GM18873 (cell line): Measurements from ENCODE around the gene ZFAND6.
"Not testable (repeated sequence)": the region's sequence is repeated elsewhere in the genome, so short reads cannot be mapped to it uniquely, and the experiment has no call there.

Experiments used
- ATAC-seq: cut with Tn5 transposase; IDR thresholded peaks from one replicate; pipeline ENCODE4 v1.9.1; 2021; ENCODE audit warnings: mild to moderate bottlenecking, moderate library complexity, moderate number of reproducible peaks; ENCODE audit not compliant: unreplicated experiment, low FRiP score

ZFAND6 gene

GRCh38 chr15:80093854-80094418 lies 34.5 kb downstream of the ZFAND6 start:
- ATAC-seq = no peak

DNA sequence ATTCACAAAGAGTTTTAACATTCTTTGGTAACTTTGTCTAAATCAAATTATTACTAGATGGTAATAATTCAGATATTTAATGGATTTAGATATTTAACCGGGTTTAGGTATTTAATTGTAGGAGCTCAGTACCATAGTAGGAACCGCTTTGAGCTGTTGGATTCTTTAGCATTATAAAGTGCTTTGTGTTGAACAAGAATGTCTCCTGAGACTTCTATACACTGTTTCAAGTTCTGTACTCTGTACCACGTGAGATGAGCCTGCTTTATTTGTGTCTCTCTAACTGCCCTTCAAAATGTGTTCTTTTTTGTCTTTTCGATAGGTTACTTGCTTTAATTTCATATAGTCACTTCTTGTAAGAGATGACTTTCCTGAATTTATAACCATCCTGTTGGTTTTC lies 36.0 kb downstream of the ZFAND6 start:
- ATAC-seq = no peak

DNA sequence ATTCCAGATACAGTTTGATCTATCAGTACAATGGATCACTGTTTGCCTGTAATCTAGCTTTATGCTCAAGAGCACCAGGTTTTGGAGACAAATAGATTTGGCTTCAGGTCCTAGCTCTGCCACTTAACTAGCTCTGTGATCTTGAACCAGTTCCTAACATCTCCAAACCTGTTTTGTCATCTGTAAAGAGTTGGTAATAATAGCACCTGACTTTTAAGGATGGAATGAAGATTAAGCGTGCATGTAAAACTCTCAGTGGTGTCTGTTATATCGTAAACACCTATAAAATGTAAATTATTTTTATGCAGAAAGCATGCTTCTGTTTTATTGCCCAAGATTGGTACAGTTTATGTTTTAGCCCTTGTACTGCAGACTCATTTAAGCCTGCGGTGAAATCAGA lies 36.5 kb downstream of the ZFAND6 start:
- ATAC-seq = no peak

DNA sequence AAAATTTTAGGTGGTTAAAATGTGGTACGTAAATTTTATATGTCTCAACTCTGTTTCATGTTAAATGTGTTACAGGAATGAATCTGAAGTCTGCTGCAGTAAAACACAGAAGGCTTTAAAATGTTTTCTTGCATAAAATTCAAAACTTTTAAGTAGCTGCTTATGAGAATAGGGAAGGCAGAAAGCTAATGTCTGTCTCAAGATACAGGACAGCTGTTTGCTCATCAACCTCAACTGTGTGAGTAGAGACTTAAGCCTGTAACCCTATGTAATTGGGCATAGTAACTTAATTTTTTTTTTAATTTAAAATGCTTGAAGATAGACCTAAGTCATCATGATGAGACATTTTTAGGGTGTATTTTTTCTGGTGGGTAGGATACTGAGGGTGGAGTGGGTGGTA lies 38.9 kb downstream of the ZFAND6 start:
- ATAC-seq = no peak

DNA sequence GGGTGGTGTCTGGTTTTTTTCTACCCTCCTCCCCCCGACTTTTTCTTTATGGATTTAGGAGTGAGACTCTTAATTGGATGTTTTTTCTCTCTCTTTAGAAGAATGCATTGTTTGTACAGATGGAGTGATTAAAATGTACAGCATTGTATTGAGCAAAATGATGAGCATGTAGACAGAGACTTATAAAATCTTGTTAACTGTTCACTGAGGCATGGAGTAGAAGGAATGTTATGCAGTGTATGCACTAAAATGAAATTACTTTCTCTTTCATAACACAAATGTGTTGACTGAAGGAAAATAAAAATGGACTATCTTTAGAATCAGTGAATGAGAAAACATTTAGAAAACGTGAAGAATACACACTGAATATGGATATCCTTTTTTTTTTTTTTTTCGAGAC lies 39.8 kb downstream of the ZFAND6 start:
- ATAC-seq = no peak

GRCh38 chr15:80099662-80100061 lies 40.2 kb downstream of the ZFAND6 start:
- not testable (repeated sequence) for ATAC-seq

GRCh38 chr15:80100247-80100646 lies 40.8 kb downstream of the ZFAND6 start:
- ATAC-seq = no peak

- ATAC-seq = no peak
Measured at GRCh38 chr15:80105193-80105592, 45.7 kb downstream of the ZFAND6 start.

GRCh38 chr15:80105595-80105994 lies 46.1 kb downstream of the ZFAND6 start:
- ATAC-seq = no peak

DNA sequence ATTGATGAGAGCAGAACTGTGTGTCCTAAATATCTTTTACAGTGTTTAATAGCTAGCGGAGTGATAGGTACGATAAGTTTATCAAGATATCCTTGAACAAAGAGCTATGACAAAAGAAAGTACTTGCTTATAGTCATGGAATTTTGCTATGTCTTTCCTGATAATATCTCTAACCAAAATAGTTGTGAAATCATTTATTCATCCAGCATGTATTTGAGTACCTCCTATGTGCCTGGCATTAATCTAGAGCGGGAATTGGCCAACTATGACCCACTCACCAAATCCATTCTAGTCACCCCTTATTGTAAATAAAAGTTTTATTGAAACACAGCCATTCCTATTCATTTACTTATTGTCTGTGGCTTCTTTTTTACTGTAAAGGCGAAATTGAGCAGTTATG lies 46.6 kb downstream of the ZFAND6 start:
- no peak for ATAC-seq

GRCh38 chr15:80107204-80107603 lies 47.7 kb downstream of the ZFAND6 start:
- no peak for ATAC-seq

- ATAC-seq = no peak
Measured at GRCh38 chr15:80107774-80108173, 48.3 kb downstream of the ZFAND6 start.

DNA sequence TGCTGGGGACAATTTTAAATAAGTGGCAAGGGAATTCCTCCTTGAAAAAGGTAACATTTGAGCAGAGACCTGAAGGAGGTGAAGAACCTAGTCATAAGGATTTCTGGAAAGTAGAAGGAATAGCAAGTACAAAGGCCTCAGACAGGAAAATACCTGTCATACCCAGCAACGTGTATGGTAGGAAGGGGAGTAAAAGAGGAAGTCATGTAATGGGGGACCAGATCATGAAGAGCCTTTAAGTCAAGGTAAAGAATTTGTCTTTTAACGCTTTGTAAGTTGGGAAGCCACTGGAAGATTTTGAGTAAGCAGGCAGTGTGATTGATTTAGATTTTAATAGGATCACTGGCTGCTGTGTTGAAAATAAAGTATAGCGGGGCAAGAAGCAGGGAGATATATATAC lies 49.9 kb downstream of the ZFAND6 start:
- ATAC-seq = no peak

DNA sequence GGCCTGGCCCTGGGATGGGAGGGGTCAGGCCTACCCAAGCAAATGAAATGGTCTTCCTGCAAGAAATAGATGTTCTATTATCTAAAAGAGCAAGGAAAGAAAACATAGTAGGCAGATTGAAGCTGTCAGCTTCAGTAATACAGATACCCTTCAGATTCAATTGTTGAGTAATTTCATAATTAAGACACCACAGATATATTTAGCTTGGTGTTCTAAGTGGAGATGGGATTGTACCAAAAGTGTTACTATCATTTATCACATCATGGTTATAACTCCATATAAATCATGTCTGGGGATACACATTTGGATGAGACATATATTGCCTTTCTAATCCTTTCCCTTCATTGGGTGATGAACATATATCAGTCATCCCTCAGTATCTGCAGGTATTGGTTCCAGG lies 51.4 kb downstream of the ZFAND6 start:
- ATAC-seq = no peak

DNA sequence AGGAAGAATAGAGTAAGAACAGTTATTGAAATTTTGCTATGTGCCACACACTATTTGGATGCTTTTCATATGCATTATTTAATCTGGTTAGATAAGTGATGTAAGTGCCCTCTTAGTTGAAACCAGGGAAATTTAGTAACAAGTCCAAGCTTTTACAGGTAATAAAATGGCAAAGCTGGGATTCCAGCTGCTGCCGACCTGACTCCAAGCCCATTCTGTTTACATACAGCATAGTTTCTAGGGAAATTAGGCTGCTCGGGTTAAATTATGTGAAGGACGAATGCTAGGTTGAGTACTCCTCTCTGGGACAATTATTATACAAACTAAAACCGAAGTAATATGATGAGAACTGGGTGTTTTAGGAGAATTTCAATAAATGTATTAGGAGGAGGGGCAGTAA lies 54.6 kb downstream of the ZFAND6 start:
- ATAC-seq = no peak

DNA sequence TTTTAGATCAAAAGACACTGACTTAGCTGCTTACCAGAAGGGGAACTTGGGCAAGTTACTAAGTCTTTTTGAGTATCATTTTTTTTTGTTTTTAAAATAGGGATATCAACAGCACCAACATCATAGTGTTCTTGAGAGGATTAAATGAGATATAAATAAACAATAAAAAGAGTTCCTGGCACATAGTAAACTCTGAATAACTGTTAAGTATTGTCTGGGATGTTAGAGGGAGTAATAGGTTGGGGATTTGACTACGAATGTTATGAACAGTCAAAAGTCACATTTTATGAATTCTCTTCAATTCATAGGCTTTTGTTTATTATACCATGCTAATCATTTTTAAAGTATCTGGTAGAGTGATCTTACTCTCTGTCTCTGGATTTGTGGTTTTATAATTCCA lies 55.5 kb downstream of the ZFAND6 start:
- ATAC-seq = no peak

DNA sequence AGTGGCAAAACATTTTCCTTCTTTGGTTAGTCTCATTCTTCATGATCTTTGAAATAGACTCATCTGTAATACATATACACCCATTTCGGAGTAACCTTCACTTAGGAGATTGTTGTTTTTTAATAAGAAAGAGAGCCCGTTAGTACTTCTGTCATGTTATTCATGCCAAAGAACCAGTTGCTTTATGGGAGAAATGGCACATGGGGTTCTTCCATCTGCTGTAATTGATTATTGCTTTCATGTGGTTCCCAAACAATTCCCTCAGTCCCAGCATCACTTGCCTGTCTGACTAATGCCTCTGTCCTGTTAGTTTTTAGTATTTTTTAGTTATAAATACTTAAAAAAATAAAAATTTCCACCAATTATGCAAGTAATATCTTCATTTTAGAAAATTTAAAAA lies 59.5 kb downstream of the ZFAND6 start:
- no peak for ATAC-seq

GRCh38 chr15:80120636-80121035 lies 61.2 kb downstream of the ZFAND6 start:
- no peak for ATAC-seq

DNA sequence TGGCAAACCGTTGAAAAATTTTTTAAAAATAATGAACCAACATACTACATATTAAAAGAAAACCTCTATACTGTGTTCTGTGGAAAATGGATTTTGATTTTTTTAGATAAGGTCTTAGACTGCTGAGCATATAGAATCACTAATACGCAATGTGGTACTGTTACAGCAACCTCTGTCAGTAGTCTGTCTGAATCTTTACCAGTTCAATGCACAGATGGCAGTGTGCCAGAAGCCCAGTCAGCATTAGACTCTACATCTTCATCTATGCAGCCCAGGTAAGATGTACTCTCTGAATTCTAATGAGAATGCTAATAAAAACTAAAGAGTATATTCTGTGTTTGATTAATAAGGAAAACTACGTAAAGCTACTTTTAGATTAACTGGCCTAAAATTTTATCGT lies 62.1 kb downstream of the ZFAND6 start:
- no peak for ATAC-seq

- ATAC-seq = no peak
Measured at GRCh38 chr15:80123034-80123433, 63.6 kb downstream of the ZFAND6 start.

GRCh38 chr15:80127253-80127652 lies 67.8 kb downstream of the ZFAND6 start:
- not testable (repeated sequence) for ATAC-seq

- no peak for ATAC-seq
Measured at GRCh38 chr15:80127911-80128310, 68.4 kb downstream of the ZFAND6 start.

DNA sequence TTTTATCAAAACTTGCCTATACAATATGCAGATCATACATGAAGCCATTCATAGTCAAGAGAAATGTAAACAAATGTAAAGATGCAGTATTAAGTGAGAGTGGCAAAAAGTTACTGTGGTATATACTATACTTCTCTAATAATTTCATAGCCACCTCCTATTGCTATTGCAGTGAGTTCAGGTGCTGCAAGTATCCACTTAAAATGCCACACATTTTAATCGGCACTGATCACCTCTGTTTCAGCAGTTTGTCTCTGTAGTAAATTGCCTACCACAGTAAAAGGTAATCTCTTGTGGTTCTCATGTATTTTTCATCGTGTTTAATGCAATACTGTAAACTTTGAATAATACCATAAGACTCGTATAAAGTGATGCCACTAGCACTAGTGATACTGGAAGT lies 72.9 kb downstream of the ZFAND6 start:
- ATAC-seq = no peak
